Stimulated activated CD4-positive, alpha-beta T cell treated with anti-CD3 and anti-CD28 coated beads, Interleukin-1b, Interleukin-23, amount 100 ng/mL, for 24 hours (primary cell): ENCODE results near the gene TREML2.

Source experiments
- DNase-seq, 4 experiments: peaks; one replicate each; pipeline ENCODE4 v3.0.0-alpha.2; 2020; ENCODE audit warnings: low read depth in 4 of 4, low spot score in 1 of 4

The TREML2 gene

DNA sequence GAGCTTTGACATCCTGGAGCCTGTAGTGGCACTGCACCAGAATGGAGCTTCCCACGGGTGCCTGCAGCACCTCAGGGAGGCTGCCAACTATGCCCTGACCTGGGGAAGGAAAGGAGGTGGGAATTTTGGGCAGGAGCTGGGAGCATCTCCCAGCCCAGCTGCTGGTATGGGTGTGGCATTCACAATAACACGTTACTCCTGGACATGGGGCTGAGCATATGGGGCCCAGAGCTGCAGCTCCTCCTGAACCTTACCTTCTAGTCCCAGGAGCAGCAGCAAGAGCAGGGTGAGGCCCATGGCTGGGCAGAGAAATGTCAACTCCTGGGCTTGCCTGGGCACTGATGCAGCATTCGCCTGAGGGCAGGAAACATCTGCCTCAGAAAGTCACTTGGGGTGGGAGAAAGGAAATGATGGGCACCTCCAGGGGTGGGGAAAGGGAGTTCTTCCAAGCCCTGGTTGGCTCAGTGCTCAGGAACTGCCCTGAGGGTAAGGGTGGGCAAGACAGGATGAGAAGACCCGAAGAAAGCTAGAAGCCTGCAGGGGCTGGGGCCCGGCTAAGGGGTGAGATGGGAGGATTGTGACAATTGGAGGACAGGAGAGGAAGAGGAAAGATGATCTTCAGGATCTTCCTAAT lies 46.8 kb downstream of the TREML2 start, which contains the start of gene TREML1:
TSS of gene TREML1 (minus strand) at position 356 of the 634 bp plus-strand sequence. CDS start at position 297, 59 bp downstream.
- no peak for DNase-seq

DNA sequence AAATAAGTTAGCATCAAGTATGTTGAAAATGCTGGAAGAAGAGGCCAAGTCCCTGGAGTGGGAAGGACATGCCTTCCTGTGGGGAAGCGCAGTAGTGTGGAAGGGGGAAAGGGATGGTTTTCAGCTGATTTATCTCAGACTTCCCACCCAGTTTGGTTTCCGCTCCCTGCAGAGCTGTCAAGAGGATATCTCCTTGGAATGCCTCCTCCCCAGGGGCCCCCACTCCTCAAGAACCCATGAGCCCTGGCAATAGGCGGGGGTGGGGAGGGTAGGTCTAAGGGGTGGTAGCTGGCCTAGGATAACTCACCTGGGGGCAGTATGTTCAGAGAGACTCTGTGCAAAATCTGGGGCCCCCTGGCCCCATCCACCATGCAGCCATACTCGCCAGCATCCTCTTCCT lies 47.5 kb downstream of the TREML2 start:
- no peak for DNase-seq

DNA sequence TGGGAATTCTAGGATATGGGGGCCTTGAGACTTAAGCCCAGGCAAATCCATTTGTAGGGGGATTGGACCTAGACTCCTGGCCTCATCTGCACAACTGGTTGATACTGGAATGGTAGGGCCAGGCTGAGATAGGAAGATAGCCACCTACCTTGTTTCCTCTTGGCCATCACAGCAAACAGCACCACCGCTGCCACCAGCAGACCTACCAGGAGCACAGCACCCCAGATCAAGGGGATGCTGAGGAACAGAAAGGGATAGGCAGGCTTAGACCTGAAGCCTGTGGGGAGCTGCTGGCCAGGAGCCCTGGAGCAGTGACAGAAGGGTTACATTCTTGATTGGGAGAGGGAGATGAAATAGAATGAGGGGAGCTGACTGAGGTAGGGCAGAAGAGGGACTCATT lies 50.3 kb downstream of the TREML2 start:
- no peak for DNase-seq

DNA sequence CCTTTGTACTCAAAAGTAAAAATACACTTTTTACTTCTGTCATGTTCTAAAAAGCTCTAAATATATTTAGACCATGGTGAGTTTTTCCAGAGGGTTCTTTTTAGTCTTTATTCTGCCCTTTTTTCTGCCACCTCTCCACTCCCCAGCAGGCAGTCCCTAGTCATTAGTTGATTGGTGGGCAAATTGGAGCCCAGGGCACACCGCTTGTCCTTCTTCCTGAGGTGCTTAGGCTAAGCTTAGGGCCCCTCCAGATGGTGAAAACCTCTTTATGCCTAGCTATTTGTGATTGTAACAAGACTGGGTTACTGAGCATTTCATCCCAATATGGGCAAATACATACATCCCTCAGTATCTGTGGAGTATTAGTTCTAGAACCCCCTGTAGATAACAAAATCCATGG lies 53.0 kb downstream of the TREML2 start:
- DNase-seq = no peak
